MCF 10A (cell line): ENCODE results near the gene MAPKAP1. TPM values are rescaled to one million over a fixed set of nuclear protein-coding genes. Genes with fewer than 3 reads are reported as not detected.

ENCODE experiments used
- BruUV-seq: library from RNA; stranded (reverse); fragments of 400-500 nt; replicated peaks from 2 replicates; lab custom pipeline; 2021; lab: Mats Ljungman, UMichigan
- CTCF ChIA-PET: fragments of 300-600 bp; sonication (Branson Sonifier 250); formaldehyde crosslinking; extraction: SDS; loops from one replicate; lab custom pipeline; 2021; ENCODE audit warnings: antibody characterized with exemption, inconsistent platforms; lab: Yijun Ruan, JAX
- POLR2A ChIA-PET: fragments of 300-600, 350-650 bp; sonication (Branson Sonifier 250); formaldehyde crosslinking; extraction: SDS; loops from one replicate; lab custom pipeline; 2020; ENCODE audit warnings: antibody characterized with exemption, inconsistent platforms; lab: Yijun Ruan, JAX
- DNase-seq: peaks from one replicate; pipeline ENCODE4 v3.0.0-alpha.2; 2018; ENCODE audit not compliant: unreplicated experiment
- H3K27ac Mint-ChIP-seq: one replicate; pipeline ENCODE4 v1.8.0; 2022; ENCODE audit warnings: mild to moderate bottlenecking, low read depth, mixed read lengths; ENCODE audit not compliant: unreplicated experiment
- H3K27me3 Mint-ChIP-seq: one replicate; pipeline ENCODE4 v1.8.0; 2022; ENCODE audit warnings: mixed read lengths; ENCODE audit not compliant: insufficient read depth, unreplicated experiment
- H3K36me3 Mint-ChIP-seq: one replicate; pipeline ENCODE4 v1.8.0; 2022; ENCODE audit warnings: mild to moderate bottlenecking, moderate library complexity, mixed read lengths; ENCODE audit not compliant: insufficient read depth, unreplicated experiment
- H3K4me1 Mint-ChIP-seq: one replicate; pipeline ENCODE4 v1.8.0; 2022; ENCODE audit warnings: mixed read lengths; ENCODE audit not compliant: insufficient read depth, unreplicated experiment
- H3K4me3 Mint-ChIP-seq: one replicate; pipeline ENCODE4 v1.8.0; 2022; ENCODE audit warnings: mild to moderate bottlenecking, moderate library complexity, mixed read lengths; ENCODE audit not compliant: unreplicated experiment
- H3K9me3 Mint-ChIP-seq: one replicate; pipeline ENCODE4 v1.8.0; 2022; ENCODE audit warnings: mixed read lengths; ENCODE audit not compliant: unreplicated experiment
- intact Hi-C: fragments of 100-400 bp; cut with micrococcal nuclease; formaldehyde crosslinking; loops from 2 replicates; pipeline ENCODE4 v1.14.1; 2022
- total RNA-seq: library from RNA; stranded (reverse); gene quantifications from 2 replicates; pipeline ENCODE4 v1.2.3, GENCODE V29; 2022
- TF ChIP-seq, protein P1 (sequence below): fragments of 200-600 bp; IDR thresholded peaks from one replicate; pipeline ENCODE4 v1.8.0; 2022; ENCODE audit warnings: antibody characterized with exemption, mild to moderate bottlenecking; ENCODE audit not compliant: unreplicated experiment

The MAPKAP1 gene
- total RNA-seq, 1 experiment from 2014 or later = 74.9 TPM

DNA sequence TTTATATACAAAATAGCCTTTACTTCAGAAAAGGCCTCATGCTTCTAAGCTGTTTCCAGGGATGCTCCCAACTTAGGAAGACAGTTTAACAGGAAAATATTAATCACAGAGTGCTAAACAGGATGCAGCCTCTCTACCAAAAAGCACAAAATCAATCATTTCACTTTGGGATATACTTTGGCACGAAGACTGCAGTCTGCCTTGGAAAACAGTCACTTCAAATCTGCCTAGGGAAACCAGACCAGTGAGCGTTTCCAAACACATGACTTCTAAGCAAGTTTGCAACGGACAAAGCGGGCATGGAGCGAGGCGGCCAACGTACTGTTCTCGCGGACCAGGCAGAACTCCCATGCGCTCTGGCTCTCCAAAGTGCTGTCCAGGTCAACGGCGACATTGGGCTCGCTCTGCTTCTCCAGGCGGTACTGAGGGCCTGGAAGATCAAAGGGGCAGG, 201.0 kb downstream of the MAPKAP1 start:
- Mint-ChIP-seq H3K27ac (no peak overlapping the region), H3K9me3 (no peaks in the 10 kb centered on the region), H3K36me3 (peaks cover 6% of the 10 kb centered on the region), H3K27me3 (no peaks in the 10 kb centered on the region), H3K4me3 (no peak overlapping the region), H3K4me1 (peaks cover 2% of the 10 kb centered on the region)
- BruUV-seq = no TSS peak
- POLR2A ChIA-PET = interaction anchor here (0.7 kb wide), 1 partner anchor 127 kb away, joined by 3 read pairs; no protein-coding TSS in a partner anchor
- DNase-seq = no peak
- TF ChIP-seq, protein P1, sequence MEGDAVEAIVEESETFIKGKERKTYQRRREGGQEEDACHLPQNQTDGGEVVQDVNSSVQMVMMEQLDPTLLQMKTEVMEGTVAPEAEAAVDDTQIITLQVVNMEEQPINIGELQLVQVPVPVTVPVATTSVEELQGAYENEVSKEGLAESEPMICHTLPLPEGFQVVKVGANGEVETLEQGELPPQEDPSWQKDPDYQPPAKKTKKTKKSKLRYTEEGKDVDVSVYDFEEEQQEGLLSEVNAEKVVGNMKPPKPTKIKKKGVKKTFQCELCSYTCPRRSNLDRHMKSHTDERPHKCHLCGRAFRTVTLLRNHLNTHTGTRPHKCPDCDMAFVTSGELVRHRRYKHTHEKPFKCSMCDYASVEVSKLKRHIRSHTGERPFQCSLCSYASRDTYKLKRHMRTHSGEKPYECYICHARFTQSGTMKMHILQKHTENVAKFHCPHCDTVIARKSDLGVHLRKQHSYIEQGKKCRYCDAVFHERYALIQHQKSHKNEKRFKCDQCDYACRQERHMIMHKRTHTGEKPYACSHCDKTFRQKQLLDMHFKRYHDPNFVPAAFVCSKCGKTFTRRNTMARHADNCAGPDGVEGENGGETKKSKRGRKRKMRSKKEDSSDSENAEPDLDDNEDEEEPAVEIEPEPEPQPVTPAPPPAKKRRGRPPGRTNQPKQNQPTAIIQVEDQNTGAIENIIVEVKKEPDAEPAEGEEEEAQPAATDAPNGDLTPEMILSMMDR = no peak
- intact Hi-C loops = no loop called here
- CTCF ChIA-PET = interaction anchor here (0.6 to 0.9 kb wide), 2 partner anchors 12 to 132 kb away, joined by 3 read pairs; no protein-coding TSS in a partner anchor

DNA sequence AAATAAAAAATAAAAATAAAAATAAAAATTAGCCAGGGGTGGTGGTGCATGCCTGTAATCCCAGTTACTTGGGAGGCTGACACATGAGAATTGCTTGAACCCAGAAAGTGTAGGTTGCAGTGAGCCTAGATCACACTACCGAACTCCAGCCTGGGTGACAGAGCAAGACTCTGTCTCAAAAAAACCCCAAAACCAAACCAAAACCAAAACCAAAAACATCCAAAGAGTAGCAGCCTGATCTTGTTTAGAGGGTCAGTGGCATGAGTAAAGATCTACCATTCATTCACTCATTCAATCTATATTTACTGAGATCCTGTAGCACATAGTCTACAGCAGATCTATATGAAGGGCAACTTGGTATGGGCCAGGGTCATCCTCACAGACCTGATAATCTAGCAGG, 202.4 kb downstream of the MAPKAP1 start:
- Mint-ChIP-seq H3K4me1 (no peaks in the 10 kb centered on the region), H3K4me3 (no peak overlapping the region), H3K27me3 (no peaks in the 10 kb centered on the region), H3K27ac (no peak overlapping the region), H3K9me3 (no peaks in the 10 kb centered on the region), H3K36me3 (peaks cover 6% of the 10 kb centered on the region)
- no peak for DNase-seq
- TF ChIP-seq, protein P1 = no peak
- ChIA-PET CTCF (no interaction called here), POLR2A (no interaction called here)
- BruUV-seq = no TSS peak
- intact Hi-C loops = no loop called here

DNA sequence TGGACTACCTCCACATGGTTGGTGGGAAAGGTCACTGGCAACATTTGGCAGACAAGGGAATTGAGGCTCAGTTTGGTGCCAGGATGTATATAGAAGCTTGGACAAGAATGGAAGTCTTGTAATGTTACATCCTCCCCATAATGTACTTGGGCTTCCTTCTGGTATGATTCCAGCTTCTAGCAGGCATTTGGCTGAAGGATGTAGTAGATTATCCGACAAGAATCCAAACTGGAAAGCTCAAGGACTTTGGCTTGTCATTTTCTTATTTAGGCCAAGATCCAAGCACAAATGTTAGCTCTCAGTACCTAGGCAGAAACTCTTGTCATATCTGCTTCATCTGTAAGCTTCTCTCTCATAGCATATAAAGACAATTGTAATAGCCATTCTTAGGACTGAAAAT, 209.1 kb downstream of the MAPKAP1 start:
- TF ChIP-seq, protein P1 = no peak
- no TSS peak for BruUV-seq
- Mint-ChIP-seq H3K27me3 (no peaks in the 10 kb centered on the region), H3K27ac (no peak overlapping the region), H3K4me1 (peaks cover 26% of the 10 kb centered on the region), H3K4me3 (no peak overlapping the region), H3K9me3 (no peaks in the 10 kb centered on the region), H3K36me3 (no peaks in the 10 kb centered on the region)
- intact Hi-C loops = no loop called here
- CTCF ChIA-PET = interaction anchor here (0.7 kb wide), 1 partner anchor 993 kb away, joined by 3 read pairs; no protein-coding TSS in a partner anchor
- POLR2A ChIA-PET = interaction anchor here (1.4 kb wide), 1 partner anchor 16 kb away, joined by 4 read pairs; no protein-coding TSS in a partner anchor
- no peak for DNase-seq

DNA sequence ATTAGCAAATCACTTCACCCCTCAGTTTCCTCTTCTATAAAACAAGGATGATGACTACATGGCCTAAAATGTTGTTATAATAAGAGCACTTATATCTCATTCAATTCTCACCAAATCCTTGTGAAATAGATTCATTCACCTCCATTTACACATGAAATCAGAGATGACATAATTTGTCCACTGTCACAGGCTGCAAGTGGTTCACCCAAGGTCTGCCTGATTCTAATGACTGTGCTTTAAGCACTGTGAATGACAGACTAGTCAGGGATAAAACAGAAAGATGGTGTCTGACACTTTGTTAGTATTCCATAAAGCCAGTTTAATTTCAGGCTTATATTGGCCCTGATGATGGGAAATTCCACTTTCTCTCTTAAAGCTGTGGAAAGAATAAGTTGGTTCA, 209.5 kb downstream of the MAPKAP1 start:
- ChIA-PET POLR2A (interaction anchor here (1.4 kb wide), 1 partner anchor 16 kb away, joined by 4 read pairs; no protein-coding TSS in a partner anchor), CTCF (interaction anchor here (0.7 kb wide), 1 partner anchor 994 kb away, joined by 3 read pairs; no protein-coding TSS in a partner anchor)
- Mint-ChIP-seq H3K36me3 (no peaks in the 10 kb centered on the region), H3K4me1 (peaks cover 30% of the 10 kb centered on the region), H3K9me3 (no peaks in the 10 kb centered on the region), H3K27ac (no peak overlapping the region), H3K4me3 (no peak overlapping the region), H3K27me3 (no peaks in the 10 kb centered on the region)
- intact Hi-C loops = no loop called here
- TF ChIP-seq, protein P1 = no peak
- no TSS peak for BruUV-seq
- DNase-seq = no peak
